ENCODE measurements around the gene NAA10.

- TF ChIP-seq CTCF (IDR thresholded peaks at IDR 0.05) (no peak), POLR2AphosphoS5 (IDR thresholded peaks at IDR 0.05) (no peak), POLR2A (IDR thresholded peaks at IDR 0.05) (no peak), EP300 (IDR thresholded peaks at IDR 0.05) (no peak)
Measured at GRCh38 chrX:153928846-153929245, 6.0 kb downstream of the NAA10 start.
